ENCODE data around the gene MECR.
A peak's percentile ranks its signal among the peaks of the same experiment; 100 is the strongest.

The MECR gene

DNA sequence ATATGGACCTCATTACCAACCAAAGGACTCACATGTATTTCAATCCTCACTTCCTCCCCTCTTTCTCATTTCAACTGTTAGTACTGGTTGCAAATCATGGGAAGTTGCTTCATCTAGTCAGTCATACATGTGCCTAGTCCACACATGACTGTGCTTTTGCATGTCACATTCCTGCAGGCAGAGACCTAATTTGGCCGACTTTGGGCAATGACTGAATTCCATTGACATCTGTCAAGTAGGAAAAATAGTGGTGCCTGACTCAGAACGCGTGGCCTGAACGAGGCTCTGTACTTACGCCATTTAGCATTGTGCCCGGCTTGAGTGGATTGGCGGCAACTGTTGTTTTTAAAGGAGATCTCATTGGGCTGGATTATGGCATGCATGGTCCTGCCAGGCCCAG is 23.6 kb upstream of the MECR start:
- DNase-seq, result no peak

DNA sequence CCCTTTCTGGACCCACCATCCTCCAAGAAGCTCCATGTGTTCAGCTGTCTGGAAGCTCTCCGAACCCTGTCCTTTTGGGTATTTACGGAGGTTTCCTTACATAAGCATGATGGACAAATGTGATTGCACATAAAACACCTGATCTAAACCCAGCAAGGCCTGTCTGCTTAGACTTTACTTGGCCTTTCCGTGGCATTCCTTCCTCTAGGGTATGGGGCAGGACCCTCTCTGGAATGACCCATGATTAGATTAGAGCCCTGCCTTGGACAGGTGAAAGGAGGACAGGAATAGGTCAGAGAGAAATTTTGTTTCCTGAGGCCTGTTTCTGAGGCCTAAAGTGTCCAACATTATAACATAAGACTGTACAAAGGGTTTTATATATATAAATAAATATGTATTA is 22.4 kb upstream of the MECR start:
- no peak for DNase-seq

DNA sequence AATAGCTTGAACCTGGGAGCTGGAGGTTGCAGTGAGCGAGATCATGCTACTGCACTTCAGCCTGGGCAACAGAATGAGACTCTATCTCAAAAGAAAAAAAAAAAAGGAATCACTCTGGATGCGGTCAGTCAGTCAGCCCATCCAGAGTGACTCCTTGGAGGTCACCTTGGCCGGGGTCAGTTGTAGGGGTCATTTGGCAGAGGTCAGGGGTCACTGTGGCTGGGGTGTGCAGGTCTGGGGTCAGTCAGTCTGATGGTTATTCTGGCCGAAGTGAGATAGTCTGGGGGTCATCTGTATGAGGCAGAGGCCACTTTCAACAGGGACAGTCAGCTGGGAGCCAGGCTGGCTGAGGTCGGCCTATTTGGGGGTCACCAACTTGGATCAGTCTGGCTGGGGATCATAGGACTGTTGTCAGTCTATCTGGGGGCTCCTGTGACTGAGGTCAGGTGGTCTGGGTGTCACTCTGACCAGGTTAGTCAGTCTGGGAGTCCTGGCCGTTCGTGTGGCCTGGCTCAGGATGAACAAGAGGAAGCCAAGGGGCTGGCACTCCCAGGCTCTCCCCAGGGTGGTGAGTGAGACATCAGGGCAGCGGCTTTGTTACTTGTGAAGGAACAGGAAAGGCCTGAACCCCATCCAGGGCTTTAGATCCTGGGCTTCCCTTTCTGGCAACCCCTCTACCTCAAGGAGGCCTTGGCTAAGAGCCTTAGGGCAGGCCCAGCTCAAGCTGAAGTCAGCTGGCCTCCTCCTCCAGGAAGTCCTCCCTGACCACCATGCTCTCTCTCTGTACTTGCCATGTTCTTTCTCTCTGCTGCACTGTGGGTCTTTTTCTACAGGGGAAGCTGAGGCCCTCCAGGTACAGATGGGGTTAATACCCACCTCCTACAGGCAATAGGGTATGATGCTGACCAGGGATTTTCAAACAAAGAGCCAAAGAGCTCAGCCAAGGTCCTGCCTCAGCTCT is 20.7 kb upstream of the MECR start:
- no peak for DNase-seq

DNA sequence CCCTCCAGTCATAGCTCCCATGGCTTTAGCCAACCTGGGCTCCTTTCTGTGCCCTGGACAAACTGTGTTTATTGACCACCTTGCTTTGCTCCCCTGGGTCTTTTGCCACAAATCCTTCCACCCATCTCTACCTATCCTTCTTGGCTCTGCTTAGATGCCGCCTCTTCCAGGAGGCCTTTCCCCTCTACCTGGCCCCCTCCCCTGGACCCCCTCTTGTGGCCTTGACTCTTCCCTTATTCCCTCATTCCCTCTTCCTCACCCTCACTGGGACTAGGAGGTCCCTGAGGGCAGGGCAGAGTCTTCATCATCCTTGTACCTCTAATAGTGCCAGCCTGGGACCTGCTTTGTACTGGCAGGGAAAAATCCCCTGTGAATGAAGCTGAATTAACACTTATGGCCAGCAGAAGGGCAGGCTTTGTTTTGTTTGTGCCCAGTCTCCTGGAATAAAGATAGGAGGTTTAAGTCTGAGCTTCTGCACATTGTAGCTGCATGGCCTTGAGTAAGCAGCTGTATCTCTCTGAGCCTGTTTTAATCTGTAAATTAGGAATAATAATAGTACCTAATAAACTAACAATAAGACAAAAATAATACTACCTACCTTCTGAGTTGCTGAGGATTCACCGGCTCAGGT is 19.3 kb upstream of the MECR start:
- no peak for DNase-seq

DNA sequence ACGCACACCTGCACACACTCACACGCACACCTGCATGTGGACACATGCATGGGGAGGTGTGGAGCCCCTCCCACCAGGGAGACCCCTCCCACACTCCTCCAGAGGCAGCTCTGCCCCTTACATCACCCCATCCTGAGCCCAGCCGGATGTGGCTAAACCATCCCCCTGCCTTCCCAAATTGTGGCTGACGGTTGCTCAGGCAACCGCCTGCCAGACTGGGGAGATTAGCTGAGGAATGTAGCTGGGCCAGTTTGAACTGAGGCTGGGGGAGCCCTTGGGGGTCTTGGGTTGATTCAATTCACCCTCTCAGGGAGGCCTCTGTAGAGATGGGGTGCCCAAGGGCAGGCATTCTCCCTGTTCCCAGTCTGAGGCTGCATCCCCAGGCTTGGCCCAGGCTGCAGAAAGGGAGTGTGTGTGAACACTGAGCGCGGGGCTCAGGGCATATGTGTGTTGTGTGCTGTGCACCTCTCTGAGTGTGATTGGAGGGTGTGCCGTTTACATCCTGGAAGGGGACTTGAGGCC is 18.5 kb upstream of the MECR start:
- no peak for DNase-seq

DNA sequence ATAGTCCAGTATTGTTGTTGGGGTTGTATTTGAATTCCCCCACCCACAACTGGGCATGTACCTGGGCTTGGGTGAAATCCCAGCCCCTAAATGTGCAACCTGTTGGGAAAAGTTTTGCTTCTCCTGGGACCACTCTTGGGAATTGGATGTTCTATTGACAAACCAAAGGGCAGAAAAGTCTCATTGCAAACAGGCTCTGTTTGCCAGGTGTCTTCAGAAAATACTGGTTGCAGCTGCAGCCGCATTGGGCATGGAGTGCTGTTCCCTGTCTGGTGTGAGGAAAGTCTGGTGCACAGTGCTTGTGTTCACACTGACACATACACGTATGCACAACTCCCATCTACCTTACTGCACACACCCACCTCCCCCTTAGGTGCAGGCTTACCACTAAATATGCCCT is 17.7 kb upstream of the MECR start:
- no peak for DNase-seq

DNA sequence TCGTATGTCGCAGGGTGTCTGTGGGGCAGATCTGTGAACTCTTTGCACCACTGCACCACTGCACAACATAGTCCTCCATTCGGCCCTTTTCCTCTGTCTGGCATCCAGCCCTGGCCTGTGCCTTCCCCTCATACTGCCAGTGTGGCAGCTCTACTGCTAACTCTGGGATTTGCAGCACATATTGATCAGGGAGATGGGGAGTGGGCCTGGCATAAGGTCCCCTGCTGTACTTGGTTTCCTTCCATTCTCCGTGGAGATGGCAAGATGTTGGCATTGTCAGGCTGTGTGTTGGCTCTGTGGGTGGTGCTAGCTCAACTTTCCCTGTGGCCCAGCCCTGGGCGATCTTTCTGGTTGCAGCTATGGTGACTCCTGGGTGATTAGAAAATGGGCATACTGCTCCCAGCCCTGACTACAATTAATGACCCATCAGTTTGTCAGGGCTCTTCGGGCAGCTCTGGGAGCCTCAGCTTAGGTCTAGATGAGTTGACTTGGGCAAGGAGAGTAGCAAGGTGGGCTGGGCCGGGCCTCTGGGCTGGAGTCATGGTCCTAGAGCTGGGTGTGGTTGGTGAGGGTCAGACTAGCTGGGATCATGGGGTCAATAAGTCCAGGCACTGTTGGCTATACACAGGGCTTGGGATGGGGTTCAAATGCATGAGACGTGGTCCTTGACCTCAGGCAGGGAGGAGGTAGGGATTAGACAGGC is 17.0 kb upstream of the MECR start:
- DNase-seq, result no peak

DNA sequence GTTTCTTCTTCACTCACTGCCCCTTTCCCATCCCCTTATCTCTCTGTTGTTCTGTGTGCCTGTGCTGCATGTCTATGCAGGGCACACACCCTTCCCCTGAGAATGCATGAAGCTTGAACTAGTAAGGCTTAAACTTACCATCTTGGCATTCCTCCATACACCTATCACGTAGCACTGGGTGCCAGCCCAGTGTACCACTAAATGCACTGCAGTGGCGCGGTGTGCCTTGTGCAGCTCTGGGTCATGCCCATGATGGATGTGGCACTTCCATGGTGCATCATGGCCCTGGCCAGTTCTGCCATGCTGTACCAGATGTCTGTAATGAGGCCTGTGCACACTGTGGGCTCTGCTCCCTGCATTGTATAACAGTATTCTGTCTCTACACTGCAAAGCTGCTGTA is 16.3 kb upstream of the MECR start:
- no peak for DNase-seq

DNA sequence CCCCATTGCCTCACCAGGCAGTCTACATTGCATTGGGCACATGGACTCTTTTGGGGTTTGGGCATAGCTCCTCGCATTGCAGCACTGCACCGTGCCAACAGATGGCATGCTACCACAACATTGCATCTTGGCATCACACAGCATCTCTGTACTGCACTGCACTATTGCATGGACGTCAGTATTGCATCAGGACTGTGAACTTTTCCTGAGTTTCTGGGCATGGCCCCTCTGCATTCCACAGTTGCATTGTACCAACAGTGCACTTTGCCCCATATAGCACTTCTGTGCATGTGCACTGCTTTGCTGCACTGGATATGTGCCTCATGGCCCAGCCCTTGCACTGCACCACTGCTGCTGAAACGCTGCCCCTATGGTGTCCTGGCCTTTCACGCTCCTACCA is 15.1 kb upstream of the MECR start:
- no peak for DNase-seq

DNA sequence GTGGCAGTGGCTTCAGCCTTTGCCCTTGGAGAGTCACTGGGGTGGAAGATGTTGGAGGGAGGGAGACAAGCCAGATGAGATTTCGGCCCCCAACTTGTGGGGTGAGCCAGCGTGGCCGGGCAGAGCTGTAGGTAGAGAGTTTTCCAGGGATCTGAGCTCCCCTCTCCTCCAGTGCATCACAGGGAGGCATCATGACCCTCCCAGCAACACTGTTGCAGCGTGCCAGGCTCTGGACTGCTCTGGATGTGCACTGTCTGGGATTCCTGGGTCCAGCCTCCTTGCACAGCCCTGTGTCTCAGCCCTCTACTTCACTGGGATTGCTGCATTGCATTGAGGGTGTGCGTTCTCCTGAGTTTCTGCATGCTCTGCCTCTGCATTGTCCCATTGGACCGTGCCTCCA is 14.5 kb upstream of the MECR start:
- no peak for DNase-seq

DNA sequence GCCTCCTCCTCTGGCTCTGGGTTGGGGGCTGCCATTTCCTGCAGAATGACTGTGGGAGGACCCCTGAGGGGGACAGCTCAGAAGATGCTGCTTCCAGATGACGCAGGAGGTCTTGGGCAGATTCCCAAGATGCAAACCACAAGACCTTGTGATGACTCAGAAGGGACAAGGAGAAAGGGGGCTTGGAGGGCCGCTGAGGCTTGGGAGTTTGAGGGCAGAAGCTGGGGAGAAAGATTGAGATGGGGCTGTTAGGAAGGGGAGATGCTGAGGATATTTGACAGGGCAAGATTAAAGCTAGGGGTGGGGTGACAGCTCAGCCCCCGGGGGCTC is 13.1 kb upstream of the MECR start:
- DNase-seq, result no peak

DNA sequence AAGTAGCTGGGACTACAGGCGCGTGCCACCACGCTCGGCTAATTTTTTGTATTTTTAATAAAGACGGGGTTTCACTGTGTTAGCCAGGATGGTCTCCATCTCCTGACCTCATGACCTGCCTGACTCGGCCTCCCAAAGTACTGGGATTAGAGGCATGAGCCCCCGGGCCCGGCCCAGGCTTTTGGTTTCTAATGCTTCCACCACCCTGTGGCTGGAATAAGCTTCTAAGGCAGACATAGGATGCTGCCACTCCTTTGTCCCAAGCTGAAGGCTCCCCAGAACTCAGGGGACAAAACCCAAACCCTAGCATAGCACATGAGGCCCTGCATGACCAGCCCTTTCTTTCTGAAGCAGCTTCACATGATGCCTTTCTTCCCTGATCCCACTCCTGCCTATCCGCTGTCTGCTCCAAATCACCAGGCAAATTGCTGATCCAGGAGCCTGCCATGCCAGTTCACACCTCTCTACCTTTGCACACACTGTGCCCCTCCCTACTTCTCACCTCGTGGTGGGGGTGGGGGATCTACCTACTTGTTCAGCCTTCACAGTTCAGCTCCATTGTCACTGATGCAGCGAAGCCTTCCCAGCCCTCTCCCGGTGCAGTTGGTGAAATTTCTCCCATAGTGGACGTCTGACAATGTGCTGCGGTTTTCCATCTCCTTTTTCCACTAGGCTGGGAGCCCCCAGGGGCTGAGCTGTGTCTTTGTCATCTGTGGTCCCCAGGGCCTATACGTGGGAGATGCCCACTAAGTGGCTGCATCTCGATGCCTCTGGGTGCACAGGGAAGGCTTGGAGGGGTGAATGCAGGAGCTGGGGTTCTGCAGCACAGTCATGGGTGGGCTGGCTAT is 12.5 kb upstream of the MECR start:
- DNase-seq, result no peak

DNA sequence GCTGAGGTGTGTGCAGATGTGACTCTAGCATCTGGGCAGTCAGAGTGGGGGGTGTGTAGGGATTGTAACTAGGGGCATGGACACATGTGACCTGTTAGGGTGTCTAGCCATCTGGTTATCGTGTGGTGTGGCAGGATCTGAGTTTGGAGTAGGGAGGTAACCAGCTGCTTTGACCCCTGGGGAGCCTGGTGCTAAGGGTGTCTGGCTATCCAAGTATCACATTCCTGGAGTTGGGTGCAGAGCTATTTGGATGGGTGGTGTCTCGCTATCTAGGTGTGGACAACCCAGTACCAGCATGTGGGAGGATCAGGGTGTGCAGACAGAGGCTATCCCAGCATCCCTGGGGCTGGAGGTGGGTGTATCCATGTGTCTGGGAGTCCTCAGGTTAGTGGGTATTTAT is 10.3 kb upstream of the MECR start:
- DNase-seq, result no peak

DNA sequence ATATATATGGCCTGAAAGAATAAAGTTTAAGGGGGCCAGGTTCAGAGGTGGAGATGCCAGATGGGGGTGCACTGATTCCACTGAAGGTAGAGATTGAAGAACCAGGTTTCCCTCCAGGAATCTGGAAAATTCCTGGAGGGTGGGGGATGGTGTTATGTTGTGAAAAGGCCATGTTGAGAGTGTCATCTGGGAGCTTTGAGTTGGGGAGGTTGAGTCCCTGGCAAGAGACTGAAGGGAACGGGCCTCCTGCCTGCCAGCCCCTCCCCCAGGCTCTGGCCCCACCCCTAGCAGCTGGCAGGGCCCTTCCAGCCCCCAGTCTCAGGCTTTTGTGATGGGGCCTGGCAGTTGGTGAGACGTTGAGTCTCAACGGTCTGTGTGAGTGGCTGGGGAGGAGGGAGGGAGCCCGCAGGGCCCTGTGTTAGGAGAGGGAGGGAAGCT is 9.7 kb upstream of the MECR start:
- no peak for DNase-seq

DNA sequence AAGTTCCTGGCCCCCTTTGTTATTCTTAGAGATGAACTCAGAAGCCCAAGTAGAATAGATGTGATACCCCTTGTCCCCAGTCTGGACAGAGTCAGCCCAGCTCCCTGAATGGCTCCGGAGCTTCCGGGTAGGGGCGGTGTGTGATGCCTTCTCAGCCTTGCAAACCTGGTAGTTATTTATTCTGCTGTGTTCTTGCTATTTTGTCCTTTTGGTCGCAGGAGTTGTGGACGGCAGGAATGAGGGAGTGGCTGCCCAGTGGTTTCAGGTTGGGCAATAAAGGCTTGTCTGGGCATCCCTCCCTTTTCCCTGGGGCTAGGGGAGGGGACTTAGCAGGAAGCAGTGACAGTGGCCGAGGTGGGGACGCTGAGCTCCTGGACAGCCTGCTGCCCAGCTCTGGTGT is 8.4 kb upstream of the MECR start:
- no peak for DNase-seq

DNA sequence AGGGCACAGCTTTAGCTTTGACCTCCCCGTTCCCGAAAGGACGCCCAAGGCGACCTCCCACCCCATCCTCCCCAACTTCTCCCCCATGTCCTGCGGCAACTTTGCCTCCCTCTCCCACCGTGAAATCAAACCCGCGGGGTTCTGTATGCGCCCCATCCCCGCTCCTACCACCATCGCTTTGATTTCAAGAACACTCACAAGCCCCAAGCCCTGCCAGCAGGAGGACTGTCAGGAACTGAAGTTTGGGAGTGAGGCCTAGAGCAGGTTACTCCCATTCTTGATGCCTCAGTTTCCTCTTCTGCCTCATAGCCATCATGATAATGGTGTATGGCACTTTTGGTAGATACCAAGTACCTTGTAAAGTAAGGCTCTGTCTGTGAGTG is 7.9 kb upstream of the MECR start:
- DNase-seq, result no peak

DNA sequence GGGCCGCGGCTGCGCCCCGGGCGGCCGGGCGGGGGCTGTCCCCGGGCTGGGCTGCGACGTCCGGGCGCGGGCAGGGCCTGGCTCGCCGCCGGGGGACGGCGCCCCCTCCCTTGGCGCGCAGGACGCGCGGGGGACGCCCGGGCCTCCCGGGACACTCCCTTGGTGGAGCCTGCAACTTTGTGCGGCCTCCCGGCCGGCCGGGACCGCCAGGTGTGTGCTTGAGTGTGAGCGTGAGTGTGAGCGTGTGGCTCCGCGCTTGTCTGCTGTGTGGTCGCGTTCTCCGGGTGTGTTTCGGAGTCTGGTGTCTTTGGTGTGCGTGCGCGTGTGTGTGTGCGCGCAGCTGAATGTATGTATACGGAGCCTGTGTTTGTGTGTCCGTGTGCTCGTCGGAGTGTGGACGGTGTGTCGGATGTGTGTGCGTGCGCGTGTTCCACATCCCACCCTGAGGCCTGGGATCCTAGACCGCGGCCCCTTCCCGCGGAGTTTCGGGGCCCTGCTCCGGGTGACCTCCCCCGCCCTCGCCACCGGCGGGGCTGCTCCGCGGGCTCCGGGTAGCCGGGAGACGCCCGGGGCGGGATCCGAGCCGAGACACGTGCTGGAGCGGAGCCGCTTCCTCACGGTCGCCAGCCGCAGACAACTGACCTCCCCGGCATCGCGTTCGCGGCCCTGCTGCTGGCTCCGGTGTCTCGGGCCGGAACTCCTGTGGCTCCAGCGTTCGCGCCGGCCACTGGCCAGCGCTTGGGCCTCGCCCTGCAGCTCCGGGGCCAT is 7.3 kb upstream of the MECR start:
- no peak for DNase-seq

DNA sequence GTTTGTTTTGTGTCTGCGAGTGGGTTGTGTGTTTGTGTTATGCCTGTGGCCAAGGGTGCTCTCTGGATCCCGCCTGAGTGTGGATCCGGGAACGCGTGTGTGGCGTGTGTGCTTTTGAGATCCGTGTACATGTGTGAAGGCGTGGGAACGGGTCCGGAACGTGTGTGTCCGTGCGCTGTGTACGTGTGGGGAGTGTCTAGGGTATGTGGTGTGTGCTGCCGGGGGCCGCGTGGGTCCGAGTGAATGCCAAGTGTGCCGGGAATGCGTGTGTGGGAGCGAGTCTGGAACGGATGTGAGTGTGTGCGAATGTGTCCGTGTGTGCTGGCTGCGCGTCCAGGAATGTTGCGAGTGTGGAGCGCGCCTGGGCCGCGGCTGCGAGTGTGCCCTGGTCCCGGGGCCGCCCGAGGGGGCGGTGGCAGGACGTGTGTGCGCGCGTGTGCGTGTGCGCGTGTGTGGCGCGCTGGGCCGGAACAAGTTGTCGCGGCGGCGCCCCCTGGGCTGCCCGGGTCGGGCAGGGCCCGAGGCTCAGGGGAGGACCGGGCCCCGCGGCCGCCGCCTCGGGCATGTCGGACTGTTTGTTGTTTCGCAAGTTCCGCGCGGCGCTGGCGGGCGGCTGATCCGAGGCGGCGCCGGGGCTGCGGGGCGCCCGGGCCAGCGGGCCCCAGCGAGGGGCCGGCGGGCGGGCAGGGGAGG is 6.5 kb upstream of the MECR start:
- peak; percentile 17 for DNase-seq

DNA sequence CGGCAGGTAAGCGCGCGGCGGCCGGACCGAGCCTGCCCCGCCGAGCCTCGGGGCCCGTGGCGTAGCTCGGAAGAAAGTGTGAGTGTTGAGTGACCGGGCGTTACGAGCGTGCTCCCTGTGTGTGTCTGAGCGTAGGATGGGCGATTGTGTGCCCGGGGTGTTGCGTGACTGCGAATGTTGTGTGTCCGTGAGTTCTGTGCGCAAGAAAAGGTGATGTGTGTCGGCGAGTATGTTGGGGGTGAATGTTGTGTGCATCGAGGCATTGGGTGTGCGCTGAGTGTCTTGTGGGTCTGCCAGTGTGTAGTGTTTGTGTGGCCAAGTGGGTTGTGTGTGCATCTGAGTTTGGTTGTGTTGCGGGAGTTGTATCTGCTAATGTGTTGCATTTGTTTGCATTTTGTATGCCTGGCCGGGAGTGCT is 6.0 kb upstream of the MECR start:
- no peak for DNase-seq

DNA sequence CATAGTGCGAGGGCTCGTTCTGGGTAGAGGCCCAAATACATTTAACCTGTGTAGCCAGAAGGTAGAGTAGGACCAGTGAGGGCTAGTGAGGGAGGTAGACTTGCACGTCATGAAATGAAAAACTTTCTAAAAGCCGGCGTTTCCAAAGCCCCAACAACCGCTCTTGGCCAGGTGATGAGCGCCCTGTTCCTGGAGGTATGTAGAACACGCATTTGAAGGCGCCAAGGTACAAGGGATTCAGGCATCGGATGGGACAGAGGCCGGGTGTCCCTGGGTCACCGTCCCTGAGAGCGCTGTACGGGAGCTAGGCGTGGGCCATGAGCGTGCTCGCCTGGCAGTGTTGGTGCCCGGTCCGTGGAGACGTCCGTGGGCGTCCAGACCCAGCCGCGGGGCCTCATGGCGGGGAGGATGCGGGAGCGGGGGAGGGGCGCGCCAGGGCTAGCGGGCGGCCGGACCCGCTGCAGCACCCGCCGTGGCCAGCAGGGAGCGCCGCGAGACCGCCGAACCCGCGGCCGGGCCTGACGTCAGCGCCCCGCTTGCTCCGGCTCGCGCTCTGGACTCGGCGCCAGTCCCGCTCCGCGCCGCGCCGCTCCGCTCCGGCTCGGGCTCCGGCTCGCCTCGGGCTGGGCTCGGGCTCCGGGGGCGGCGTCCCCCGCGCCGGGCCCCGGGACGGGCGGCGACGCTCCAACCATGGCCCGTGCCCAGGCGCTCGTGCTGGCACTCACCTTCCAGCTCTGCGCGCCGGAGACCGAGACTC is 5.4 kb upstream of the MECR start, which contains the start of gene PTPRU:
TSS of gene PTPRU (plus strand) at position 568 of the 757 bp plus-strand sequence. CDS start at position 691, 123 bp downstream.
- DNase-seq, result peak; percentile 81
